Right lung (tissue), 5 donors: ENCODE data around the gene PIGL. TPM values are rescaled to one million over a fixed set of nuclear protein-coding genes. Genes with fewer than 3 reads are reported as not detected.
"Not testable (repeated sequence)": the region's sequence is repeated elsewhere in the genome, so short reads cannot be mapped to it uniquely, and the experiment has no call there.

Experiments used
- DNase-seq, 2 donors: peaks; one replicate each; pipeline ENCODE4 v3.0.0-alpha.2; 2013
- polyA plus RNA-seq, 5 donors: library from polyadenylated mRNA; unstranded; fragments of 120-200 nt; gene quantifications; one replicate each; pipeline versions ENCODE4 v1.2.1 to v1.2.3, GENCODE V29; 2013; ENCODE audit warnings: inconsistent platforms in 1 of 5, low replicate concordance in 1 of 5; ENCODE audit not compliant: insufficient read length in 5 of 5, insufficient read depth in 1 of 5

Gene PIGL
- polyA plus RNA-seq, 5 donors: 31.9 to 54.8 (median 37.6) TPM

- no peak for DNase-seq
Measured at GRCh38 chr17:16215965-16216316, 1.1 kb upstream of the PIGL start.

- DNase-seq: not testable (repeated sequence)
Measured at GRCh38 chr17:16216341-16217001, 539 bp upstream of the PIGL start.

DNA sequence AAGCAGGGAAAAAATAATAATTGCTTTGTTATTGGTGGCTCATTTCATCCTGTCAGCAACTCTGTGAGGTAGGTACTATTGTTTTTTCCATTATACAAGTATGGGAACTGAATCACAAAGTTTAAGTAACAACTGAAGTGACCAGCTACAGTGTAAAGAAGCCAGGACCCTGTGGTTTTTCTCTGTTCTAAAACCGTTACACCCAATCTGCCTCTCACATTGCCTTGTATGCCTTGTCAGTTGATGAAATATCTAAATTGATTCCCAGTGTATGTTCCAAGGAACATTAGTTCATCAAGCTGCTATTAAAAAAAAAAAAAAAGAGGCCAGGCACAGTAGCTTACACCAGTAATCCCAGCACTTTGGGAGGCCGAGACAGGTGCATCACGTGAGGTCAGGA lies 5.4 kb downstream of the PIGL start:
- no peak for DNase-seq

GRCh38 chr17:16229912-16230561 lies 13.0 kb downstream of the PIGL start:
- DNase-seq: not testable (repeated sequence)

DNA sequence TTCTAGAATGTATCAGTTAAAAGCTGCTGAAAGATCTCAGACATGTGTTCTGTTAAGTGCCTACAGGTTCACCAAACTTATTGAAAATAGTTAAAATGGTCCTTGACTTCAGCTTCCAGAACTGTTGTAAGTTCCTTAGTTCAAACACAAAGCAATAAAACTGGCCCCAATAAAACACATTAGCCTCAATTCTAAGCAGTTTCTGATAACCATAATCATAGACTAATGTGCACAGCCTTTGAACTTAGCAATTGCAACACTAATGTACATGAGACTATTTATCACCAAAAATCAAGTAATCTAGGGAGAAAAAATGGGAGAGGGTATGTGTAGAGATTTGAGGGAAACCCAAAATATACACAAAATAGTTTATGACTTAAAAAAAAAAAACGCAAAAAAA lies 15.4 kb downstream of the PIGL start:
- no peak for DNase-seq

GRCh38 chr17:16239931-16240330 lies 22.9 kb downstream of the PIGL start:
- DNase-seq: no peak

DNA sequence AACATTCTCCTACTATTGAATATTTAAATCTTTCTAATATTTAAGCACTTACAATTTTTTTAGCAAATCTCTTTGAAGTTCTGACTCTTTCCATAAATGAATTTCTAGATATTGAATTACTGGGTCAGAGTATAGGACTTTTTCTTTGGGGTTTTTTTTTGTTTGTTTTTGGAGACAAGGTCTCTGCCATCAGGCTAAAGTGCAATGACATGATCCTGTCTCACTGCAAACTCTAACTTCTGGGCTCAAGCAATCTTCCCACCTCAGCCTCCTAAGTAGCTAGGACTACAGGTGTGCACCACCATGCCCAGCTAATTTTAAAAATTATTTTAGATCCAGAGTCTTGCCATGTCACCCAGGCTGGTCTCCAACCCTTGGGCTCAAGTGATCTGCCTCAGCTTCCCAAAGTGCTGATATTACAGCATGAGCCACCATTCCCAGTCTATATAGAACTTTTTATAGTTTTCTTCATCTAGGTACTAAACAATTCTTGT lies 24.9 kb downstream of the PIGL start:
- no peak for DNase-seq

DNA sequence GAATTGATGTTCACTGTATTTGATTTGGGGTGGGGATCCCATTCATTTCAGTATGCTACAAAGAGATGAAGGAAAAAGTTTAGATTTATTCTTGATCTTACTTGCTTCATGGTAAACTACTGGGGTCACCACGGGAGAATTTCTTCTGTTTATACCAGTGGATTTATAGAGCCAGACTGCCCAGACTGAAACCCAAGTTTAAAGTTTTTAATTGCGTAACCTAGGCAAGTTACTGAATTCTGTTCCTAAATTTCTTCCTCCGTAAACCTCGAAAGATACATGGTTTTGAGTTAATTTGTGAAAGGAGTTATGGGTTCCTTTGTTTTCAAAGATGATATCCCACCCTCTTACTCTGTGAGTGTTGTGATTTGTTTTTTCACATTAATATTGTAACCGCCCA lies 26.4 kb downstream of the PIGL start:
- no peak for DNase-seq

- DNase-seq: no peak
Measured at GRCh38 chr17:16243801-16244567, 27.0 kb downstream of the PIGL start.

DNA sequence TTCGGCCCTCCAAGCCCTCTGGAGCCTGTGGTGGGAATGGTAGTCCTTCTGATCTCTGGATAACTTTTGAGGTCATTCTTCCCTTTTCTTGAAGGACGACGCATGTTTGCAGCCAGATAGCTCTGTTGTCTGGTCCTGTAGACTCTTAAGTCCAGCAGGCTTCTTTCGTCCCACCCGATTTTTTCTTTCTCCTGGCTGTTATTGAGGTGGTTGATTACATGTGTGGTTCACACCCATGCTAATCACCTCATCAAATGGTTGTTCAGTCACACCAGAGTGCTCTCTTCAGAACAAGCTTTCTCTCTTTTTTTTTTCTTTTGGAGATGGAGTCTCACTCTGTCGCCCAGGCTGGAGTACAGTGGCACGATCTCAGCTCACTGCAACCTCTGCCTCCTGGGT lies 30.6 kb downstream of the PIGL start:
- no peak for DNase-seq

DNA sequence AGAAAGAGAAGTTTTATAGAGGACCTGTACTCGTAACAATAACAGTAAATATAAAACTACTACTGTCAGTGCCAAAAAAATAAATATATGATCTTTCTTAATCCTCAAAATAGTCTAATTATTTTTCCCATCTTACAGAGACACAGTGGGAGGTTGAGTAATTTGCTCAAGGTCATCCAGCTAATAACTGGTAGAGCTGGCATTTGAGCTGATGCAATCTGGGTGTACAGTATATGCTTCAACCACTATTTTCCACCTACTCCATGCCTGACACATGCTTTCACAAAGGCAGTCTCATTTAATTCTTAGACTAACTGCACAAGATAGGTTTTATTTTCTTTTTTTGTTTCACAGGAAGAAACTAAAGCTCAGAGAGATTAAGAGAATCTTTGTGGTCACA lies 33.6 kb downstream of the PIGL start:
- no peak for DNase-seq

DNA sequence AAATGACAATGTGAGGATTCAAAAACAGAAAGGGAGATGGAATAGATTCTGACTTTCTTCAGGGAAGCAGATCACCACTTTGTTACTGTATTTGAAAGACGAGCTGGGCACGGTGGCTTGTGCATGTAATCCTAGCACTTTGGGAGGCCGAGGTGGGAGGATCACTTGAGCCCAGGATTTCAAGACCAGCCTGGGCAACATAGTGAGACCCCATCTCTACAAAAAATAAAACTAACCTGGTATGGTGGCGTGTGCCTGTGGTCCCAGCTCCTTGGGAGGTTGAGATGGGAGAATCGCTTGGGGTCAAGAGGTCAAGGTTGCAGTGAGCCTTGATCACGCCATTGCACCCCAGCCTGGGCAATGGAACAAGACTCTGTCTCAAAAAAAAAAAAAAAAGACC lies 34.0 kb downstream of the PIGL start:
- no peak for DNase-seq

GRCh38 chr17:16251556-16251955 lies 34.5 kb downstream of the PIGL start:
- DNase-seq: no peak

- DNase-seq: no peak
Measured at GRCh38 chr17:16254773-16255400, 37.9 kb downstream of the PIGL start.

GRCh38 chr17:16255481-16255921 lies 38.5 kb downstream of the PIGL start:
- DNase-seq: peak; percentile 90 to 94

DNA sequence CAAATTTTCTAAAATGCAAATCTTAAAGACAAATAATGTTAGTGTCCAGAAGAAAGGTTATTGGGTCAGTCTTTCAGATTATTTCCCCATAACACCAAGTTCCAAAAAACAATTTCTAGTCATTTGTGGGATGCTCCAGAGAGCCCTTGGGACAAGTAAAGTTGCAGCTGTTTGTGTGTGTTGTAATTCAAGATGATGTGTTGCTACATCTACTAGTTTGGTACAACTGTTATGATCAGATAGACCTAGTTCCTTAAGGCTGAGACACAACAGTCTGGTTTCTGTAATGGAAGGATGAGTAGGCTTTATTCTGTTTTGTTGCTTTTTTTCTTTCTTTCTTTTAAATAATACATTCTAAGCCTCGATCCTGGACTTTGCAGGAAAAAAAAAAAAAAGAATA lies 41.9 kb downstream of the PIGL start:
- DNase-seq: peak; percentile 47 to 59

DNA sequence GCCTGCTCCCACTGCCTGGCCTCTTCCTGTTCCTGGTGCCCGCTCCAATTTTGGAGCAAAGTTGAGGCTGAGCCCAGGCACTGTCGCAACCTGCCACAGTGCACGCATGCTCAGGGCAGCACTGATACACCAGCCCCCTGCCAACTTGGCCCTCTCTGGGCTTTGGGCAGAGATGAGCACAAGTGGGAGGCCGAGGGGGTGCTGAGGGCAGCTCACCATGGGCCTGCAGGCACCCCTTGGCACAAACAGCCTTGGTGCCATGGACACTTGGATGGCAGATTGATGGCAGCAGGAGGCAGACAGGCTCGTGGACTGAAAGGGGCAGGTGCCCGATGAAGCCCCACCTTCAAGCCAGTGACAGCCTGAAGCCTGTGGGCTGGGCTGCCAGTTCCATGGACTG lies 42.9 kb downstream of the PIGL start:
- DNase-seq: no peak

- no peak for DNase-seq
Measured at GRCh38 chr17:16261049-16261448, 44.0 kb downstream of the PIGL start.

GRCh38 chr17:16262201-16262600 lies 45.2 kb downstream of the PIGL start:
- no peak for DNase-seq

DNA sequence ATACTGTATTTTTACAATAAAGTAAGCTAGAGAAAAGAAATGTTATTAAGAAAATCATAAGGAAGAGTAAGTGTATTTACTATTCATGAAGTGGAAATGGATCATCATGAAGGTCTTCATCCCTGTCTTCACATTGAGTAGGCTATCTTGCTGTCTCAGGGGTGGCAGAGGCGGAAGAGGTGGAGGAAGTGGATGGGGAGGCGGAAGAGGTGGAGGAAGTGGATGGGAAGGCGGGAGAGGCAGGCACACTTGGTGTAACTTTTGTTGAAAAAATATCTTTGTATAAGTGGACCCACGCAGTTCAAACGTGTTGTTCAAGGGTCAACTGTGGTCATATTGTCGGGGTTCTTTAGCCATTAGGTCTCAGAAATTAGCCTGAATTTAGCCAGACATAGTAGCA lies 50.2 kb downstream of the PIGL start:
- DNase-seq: no peak

DNA sequence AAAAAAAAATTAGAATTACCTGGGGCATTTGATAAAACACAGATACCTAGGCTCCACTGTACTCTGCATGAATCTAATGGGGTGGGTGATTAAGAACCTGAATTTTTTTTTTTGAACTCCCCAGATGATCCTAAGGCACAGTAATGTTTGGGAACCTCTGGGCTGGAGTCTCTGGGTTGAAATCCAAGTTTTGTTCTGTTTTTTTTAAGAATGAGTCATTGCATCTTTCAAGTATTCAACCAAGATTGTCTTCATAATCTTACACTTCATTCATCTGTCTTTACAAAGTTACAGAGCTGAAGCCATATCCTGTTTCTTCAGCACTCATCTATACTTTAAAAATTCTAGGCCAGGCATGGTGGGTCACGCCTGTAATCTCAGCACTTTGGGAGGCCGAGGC lies 52.6 kb downstream of the PIGL start:
- peak in 1 of 2 donors; percentile 28 for DNase-seq

- DNase-seq: no peak
Measured at GRCh38 chr17:16272111-16272840, 55.3 kb downstream of the PIGL start.
